Suprapubic skin (tissue), 3 donors: ENCODE results near the gene VCP.

Source experiments
- POLR2A ChIP-seq, 2 donors: fragments of 450-650 bp; IDR thresholded peaks; one replicate each; pipeline ENCODE4 v1.6.1; 2017; ENCODE audit warnings: antibody characterized with exemption in 2 of 2, mild to moderate bottlenecking in 2 of 2, moderate library complexity in 2 of 2
- TF ChIP-seq, protein P1 (sequence below), 2 donors: fragments of 200-600 bp in 1 of 2; fragments of 450-650 bp in 1 of 2; sonication (generic) in 1 of 2; IDR thresholded peaks; one replicate each; pipeline ENCODE4 v1.5.1; 2016 to 2019; ENCODE audit warnings: antibody characterized with exemption in 2 of 2, mild to moderate bottlenecking in 1 of 2, moderate library complexity in 1 of 2

- TF ChIP-seq, protein P1, sequence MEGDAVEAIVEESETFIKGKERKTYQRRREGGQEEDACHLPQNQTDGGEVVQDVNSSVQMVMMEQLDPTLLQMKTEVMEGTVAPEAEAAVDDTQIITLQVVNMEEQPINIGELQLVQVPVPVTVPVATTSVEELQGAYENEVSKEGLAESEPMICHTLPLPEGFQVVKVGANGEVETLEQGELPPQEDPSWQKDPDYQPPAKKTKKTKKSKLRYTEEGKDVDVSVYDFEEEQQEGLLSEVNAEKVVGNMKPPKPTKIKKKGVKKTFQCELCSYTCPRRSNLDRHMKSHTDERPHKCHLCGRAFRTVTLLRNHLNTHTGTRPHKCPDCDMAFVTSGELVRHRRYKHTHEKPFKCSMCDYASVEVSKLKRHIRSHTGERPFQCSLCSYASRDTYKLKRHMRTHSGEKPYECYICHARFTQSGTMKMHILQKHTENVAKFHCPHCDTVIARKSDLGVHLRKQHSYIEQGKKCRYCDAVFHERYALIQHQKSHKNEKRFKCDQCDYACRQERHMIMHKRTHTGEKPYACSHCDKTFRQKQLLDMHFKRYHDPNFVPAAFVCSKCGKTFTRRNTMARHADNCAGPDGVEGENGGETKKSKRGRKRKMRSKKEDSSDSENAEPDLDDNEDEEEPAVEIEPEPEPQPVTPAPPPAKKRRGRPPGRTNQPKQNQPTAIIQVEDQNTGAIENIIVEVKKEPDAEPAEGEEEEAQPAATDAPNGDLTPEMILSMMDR (IDR thresholded peaks at IDR 0.05): no peak
- TF ChIP-seq POLR2A (IDR thresholded peaks at IDR 0.05): no peak
Observed at GRCh38 chr9:35108461-35108860, 36.0 kb upstream of the VCP start.
